HUES48 (cell line): ENCODE measurements around the gene COL17A1.

Experiments used
- H3K27ac ChIP-seq: one replicate; pipeline ENCODE4 v1.7.0; 2013; ENCODE audit warnings: low read depth, low read length, inconsistent platforms
- H3K27me3 ChIP-seq: 2 replicates; pipeline ENCODE4 v1.6.1; 2013; ENCODE audit warnings: mild to moderate bottlenecking, low read length; ENCODE audit not compliant: control insufficient read depth, insufficient read depth
- H3K36me3 ChIP-seq: 2 replicates; pipeline ENCODE4 v1.6.1; 2013; ENCODE audit warnings: low read length; ENCODE audit not compliant: control insufficient read depth, insufficient read depth
- H3K4me1 ChIP-seq: 2 replicates; pipeline ENCODE4 v1.6.1; 2013; ENCODE audit warnings: mild to moderate bottlenecking, low read length; ENCODE audit not compliant: control insufficient read depth, insufficient read depth
- H3K4me3 ChIP-seq: 2 replicates; pipeline ENCODE4 v1.5.1; 2013; ENCODE audit warnings: mild to moderate bottlenecking, low read depth, low read length
- H3K9ac ChIP-seq: 2 replicates; pipeline ENCODE4 v1.6.1; 2013; ENCODE audit warnings: mild to moderate bottlenecking, low read depth, low read length, moderate library complexity
- H3K9me3 ChIP-seq: 2 replicates; pipeline ENCODE4 v1.6.1; 2013; ENCODE audit warnings: low read length; ENCODE audit not compliant: control insufficient read depth, insufficient read depth

COL17A1 gene

DNA sequence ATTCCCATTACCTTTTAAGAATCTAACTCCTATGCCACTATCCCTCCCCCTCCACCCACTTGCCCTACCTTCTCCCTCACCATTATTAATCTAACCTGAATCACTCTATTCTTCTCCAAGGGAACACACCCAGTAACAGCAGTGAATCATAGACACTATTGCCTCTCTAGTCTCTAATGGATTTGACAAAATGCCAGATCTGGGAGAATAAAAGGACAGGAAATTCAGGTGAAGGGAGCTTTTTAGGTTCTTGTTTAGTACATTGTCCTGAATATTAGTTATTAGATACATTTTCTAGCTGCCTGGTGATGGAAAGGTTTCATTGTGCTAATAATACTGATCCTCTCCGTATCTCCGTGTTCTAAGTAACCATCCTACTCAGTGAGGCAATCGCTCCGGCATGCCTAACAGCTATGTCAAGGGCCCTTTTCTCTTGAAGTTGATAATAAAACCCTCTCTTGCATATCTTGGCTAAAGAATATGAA, 32.2 kb upstream of the COL17A1 start:
- H3K36me3 ChIP-seq = no peaks in the 10 kb centered on the region
- no peaks in the 10 kb centered on the region; the same call in 1 of the 2 replicates for H3K27me3 ChIP-seq
- H3K4me3 ChIP-seq = no peak overlapping the region
- no peaks in the 10 kb centered on the region for H3K9me3 ChIP-seq
- H3K4me1 ChIP-seq = peaks cover 11% of the 10 kb centered on the region
- no peak overlapping the region for H3K9ac ChIP-seq
- no peak overlapping the region for H3K27ac ChIP-seq

DNA sequence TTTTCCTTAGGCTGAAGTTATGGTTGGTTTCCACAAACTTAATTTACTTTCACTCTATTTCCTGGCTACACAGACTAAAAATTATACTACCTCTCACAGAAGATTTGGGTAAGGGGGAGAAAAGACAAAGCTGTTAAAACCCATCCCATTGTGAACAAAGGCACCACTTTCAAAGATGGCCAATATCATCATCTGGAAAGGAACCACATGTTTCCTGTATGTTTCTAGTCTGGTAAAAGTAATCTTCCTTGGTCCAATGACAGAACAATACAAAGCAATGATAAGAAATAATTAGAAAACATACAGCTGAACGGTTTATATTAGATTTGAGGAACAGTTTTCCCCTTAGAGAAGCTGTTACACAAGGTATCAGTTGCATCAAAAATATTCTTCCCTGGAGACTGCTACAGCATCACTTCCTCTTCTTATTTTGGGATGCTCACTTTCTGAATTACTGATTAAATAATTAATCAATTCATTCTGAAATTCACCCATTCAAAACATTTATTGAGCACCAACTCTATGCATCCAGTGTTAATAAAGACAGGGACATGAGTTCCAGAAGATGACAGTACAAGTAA, 27.8 kb upstream of the COL17A1 start:
- Histone ChIP-seq H3K27me3 (no peaks in the 10 kb centered on the region; the same call in 1 of the 2 replicates), H3K36me3 (no peaks in the 10 kb centered on the region), H3K9ac (no peak overlapping the region), H3K4me1 (no peaks in the 10 kb centered on the region), H3K9me3 (no peaks in the 10 kb centered on the region), H3K4me3 (no peak overlapping the region), H3K27ac (no peak overlapping the region)

DNA sequence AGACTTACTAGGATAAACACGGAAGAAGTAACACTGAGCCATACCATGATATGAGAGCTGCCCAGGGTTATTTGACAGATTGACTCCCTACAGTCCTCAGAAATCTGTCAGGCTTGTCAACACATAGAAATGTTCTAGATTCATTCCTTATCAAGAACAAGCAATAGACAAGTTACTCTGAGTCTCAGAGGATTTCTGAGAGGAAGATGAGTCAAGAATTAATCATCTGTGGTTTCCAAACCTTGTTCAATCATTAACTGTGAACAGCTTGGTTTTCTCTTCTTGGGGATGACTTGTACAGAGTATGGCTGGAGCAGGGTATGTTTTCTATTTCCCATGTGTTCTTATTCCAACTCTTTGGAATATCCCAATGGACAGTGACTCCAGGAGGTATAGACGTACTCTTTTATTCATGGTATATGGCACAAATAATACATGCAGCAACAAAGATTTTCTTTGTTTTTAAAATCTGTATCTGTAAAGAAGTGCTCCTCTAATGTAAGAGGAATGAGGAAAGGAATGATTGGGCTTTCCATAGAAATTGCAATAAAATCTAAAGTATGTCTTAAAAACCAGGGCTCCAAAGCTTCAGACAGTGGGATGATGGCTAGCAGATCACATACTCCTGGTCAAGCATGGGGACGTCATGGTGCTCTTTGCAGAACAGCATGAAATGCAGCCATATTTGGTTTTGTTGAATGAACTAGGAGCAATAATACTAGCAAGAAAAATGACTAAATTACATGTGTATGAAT, 24.4 kb upstream of the COL17A1 start:
- Histone ChIP-seq H3K9me3 (no peaks in the 10 kb centered on the region), H3K36me3 (no peaks in the 10 kb centered on the region), H3K4me3 (no peak overlapping the region), H3K27me3 (no peaks in the 10 kb centered on the region), H3K4me1 (no peaks in the 10 kb centered on the region), H3K27ac (no peak overlapping the region), H3K9ac (no peak overlapping the region)

DNA sequence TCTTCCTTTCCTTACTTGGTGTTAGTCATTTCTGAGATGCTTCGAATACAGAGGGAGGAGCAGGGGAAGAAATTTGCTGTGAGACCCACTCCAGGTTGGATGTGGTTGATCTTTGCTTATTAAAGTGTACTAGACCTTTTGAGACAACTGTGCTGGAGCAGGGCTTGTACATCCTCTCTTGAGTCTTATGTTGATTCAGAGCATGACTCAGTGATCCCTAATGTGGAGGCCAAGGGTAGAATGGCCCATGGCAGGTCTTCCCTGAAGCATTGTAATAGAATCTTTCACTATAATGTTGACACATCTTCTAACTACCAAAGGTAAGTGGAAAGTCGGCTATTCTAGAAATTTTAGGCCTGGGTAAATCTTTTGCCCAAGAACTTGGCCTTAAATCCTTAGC, 19.2 kb upstream of the COL17A1 start:
- Histone ChIP-seq H3K9me3 (no peaks in the 10 kb centered on the region), H3K4me3 (no peak overlapping the region), H3K27ac (no peak overlapping the region), H3K4me1 (no peaks in the 10 kb centered on the region; the same call in 1 of the 2 replicates), H3K36me3 (no peaks in the 10 kb centered on the region), H3K27me3 (no peaks in the 10 kb centered on the region), H3K9ac (no peak overlapping the region)

DNA sequence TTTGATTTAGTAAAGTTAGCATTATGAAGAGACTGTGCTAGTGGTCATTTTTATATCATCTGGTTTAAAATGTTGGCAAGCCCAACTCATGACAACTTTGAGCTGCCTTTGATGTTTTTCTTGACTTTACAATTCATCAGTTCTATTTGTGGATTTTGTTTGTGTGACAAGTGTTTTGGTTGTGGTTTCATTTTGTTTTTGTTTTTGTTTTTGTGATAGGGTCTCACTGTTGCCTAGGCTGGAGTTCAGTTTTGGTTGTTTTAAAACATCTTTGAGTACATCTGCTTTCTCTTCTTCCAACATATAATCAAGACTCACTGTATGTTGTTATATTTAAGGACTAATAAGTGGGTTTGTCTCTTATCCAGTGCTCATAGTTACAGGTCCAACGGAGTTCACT, 18.7 kb upstream of the COL17A1 start:
- H3K4me3 ChIP-seq = no peak overlapping the region
- H3K9ac ChIP-seq = no peak overlapping the region
- H3K36me3 ChIP-seq = no peaks in the 10 kb centered on the region
- H3K27me3 ChIP-seq = no peaks in the 10 kb centered on the region
- no peaks in the 10 kb centered on the region for H3K9me3 ChIP-seq
- no peaks in the 10 kb centered on the region; the same call in 1 of the 2 replicates for H3K4me1 ChIP-seq
- H3K27ac ChIP-seq = no peak overlapping the region

DNA sequence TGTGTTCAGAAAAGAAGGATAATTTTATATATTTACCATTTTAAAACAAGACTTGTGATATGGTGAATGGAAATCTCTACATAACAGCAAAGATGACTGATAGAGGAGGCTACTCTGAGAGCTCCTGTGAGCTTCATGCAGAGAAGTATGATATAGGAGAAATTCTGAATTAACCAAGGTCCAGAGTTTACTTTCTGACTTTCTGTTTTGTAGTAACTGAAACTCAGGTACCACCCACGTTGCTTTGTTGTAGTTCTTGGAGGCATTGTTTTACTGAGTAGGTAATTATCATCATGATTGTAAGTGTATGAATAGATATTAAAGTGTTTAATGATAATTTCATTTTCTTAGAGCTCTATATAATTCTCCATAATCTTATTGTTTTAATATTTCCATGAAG, 18.3 kb upstream of the COL17A1 start:
- H3K9ac ChIP-seq = no peak overlapping the region
- no peak overlapping the region for H3K27ac ChIP-seq
- no peaks in the 10 kb centered on the region for H3K27me3 ChIP-seq
- H3K4me3 ChIP-seq = no peak overlapping the region
- H3K4me1 ChIP-seq = no peaks in the 10 kb centered on the region; the same call in 1 of the 2 replicates
- no peaks in the 10 kb centered on the region for H3K9me3 ChIP-seq
- no peaks in the 10 kb centered on the region for H3K36me3 ChIP-seq

DNA sequence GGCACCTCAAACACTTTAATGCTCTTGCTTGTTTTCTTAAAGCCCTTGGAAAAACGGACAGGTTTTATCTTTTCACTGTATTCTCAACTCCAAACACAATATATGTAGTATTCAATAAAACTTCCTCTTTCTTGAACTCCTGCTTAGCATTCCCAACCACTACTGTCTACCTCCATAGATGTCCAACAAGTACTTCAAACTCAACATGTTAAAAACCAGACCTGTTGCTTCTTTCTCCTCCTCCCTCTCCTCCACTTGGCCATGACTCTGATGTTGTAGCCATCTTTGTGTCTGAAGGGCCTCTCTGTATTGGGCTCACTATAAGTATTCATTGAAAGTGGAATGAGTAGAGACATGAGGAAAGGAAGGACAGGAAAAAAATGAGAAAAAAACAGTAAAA, 16.2 kb upstream of the COL17A1 start:
- no peaks in the 10 kb centered on the region for H3K36me3 ChIP-seq
- H3K27me3 ChIP-seq = no peaks in the 10 kb centered on the region
- no peak overlapping the region for H3K9ac ChIP-seq
- no peaks in the 10 kb centered on the region; the same call in 1 of the 2 replicates for H3K4me1 ChIP-seq
- H3K9me3 ChIP-seq = peaks cover 4% of the 10 kb centered on the region; the same call in 1 of the 2 replicates
- H3K4me3 ChIP-seq = no peak overlapping the region
- no peak overlapping the region for H3K27ac ChIP-seq

DNA sequence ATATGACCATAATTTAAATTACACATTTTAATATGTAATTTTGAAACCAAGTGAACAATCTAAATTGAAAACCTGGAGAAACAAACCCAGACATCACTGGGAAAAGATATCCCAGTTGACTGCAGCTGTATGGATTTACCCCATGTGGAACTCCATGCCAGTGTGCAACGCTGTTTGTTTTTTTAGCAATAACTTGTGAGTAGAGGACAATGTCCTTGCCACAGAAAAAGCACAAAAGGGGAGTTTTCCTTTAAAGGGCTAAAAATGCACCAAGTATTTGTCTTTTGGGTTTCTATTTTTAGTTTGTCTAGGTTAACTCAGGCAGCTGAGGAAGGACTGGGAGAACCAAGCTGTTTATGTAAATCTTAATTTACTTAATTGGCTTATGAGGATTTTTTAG, 15.1 kb upstream of the COL17A1 start:
- Histone ChIP-seq H3K27ac (no peak overlapping the region), H3K9ac (no peak overlapping the region), H3K4me1 (no peaks in the 10 kb centered on the region; the same call in 1 of the 2 replicates), H3K36me3 (no peaks in the 10 kb centered on the region), H3K4me3 (no peak overlapping the region), H3K27me3 (no peaks in the 10 kb centered on the region), H3K9me3 (peaks cover 4% of the 10 kb centered on the region; the same call in 1 of the 2 replicates)

DNA sequence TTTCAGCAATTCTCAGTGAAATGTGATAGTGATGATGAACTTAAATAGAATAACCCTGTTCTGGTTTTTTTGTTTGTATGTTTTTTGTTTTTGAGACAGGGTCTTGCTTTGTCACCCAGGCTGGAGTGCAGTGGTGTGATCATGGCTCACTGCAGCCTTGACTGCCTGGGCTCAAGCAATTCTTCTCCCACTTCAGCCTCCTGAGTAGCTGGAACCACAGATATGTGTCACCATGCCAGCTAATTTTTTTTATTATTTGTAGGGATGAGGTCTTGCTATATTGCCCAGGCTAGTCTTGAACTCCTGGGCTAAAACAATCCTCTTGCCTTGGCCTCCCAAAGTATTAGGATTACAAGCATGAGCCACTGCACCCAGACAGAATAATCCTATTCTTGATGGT, 14.3 kb upstream of the COL17A1 start:
- Histone ChIP-seq H3K9ac (no peak overlapping the region), H3K4me3 (no peak overlapping the region), H3K4me1 (no peaks in the 10 kb centered on the region; the same call in 1 of the 2 replicates), H3K27me3 (no peaks in the 10 kb centered on the region), H3K9me3 (peaks cover 4% of the 10 kb centered on the region; the same call in 1 of the 2 replicates), H3K36me3 (no peaks in the 10 kb centered on the region), H3K27ac (no peak overlapping the region)

DNA sequence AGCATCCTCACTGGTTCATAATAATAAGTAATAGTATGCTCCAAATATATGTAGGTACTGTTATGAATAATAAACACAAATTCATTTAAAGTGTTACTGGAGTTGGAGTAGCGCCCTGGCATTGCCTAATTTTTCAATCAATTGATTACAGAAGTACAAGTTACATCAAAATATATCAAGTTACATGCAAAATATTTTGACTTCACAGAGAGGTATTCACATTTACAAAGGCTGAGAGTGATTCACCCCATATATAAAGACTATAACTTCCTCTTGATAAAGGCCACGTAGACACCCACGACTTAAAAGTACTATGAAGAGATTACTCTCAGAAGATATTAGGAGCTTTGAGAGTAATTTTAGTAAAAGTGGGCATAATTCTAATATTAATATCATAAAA, 13.6 kb upstream of the COL17A1 start:
- Histone ChIP-seq H3K4me3 (no peak overlapping the region), H3K9me3 (peaks cover 4% of the 10 kb centered on the region), H3K4me1 (no peaks in the 10 kb centered on the region; the same call in 1 of the 2 replicates), H3K9ac (no peak overlapping the region), H3K27ac (no peak overlapping the region), H3K27me3 (no peaks in the 10 kb centered on the region), H3K36me3 (no peaks in the 10 kb centered on the region)

DNA sequence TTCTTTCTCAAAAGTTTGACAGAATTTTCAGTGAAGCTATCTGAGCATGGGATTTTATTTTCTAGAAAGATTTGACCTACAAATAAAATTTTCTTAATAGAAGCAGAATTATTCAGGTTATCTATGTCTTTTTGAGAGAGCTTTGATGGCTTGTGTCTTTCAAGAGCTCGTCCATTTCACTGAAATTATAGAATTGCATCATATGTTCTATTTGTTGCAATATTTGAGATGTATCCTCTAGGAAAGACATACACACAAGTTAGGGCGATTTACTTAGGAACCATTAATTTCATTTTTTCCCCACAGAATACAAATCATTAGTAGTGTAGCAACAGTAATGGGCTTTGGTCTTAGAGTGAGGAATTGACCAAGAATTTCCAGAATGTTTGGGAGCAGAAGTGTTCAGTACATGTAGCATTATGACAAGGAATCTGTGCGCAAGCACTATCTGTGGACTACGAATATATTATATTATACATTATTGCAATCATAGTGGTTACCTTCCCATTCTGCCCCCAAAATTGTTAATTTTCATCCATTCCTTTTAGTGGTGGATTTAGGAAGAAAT, 12.8 kb upstream of the COL17A1 start:
- H3K9ac ChIP-seq = no peak overlapping the region
- H3K4me3 ChIP-seq = no peak overlapping the region
- no peaks in the 10 kb centered on the region for H3K27me3 ChIP-seq
- no peaks in the 10 kb centered on the region for H3K4me1 ChIP-seq
- no peak overlapping the region for H3K27ac ChIP-seq
- peaks cover 4% of the 10 kb centered on the region for H3K9me3 ChIP-seq
- no peaks in the 10 kb centered on the region for H3K36me3 ChIP-seq
